SK-N-SH (cell line): ENCODE results near the gene LRRC49. TPM values are rescaled to one million over a fixed set of nuclear protein-coding genes. Genes with fewer than 3 reads are reported as not detected.

ENCODE experiments used
- CHD2 ChIP-seq: fragments of 150-350 bp; IDR thresholded peaks from 2 replicates; pipeline ENCODE4 v1.6.1; 2018; ENCODE audit warnings: low read length; ENCODE audit not compliant: partially characterized antibody
- ELF1 ChIP-seq: IDR thresholded peaks from 2 replicates; pipeline ENCODE4 v1.4.0; 2012
- EP300 ChIP-seq, 2 experiments: IDR thresholded peaks; 2 replicates each; pipeline versions ENCODE4 v1.4.0 to v1.6.1; 2012; ENCODE audit warnings: borderline replicate concordance in 1 of 2, low read depth in 1 of 2, low read length in 1 of 2
- FOXJ3 ChIP-seq: sonication (generic); formaldehyde crosslinking; IDR thresholded peaks from 2 replicates; pipeline ENCODE4 v1.5.1; 2020; ENCODE audit warnings: mild to moderate bottlenecking, missing genetic modification reagents
- FOXM1 ChIP-seq: IDR thresholded peaks from 2 replicates; pipeline ENCODE4 v1.4.0; 2012; ENCODE audit warnings: low read depth, mild to moderate bottlenecking
- IRF3 ChIP-seq: fragments of 150-350 bp; IDR thresholded peaks from 2 replicates; pipeline ENCODE4 v1.6.1; 2016; ENCODE audit warnings: mild to moderate bottlenecking, low read depth, low read length
- JUND ChIP-seq: IDR thresholded peaks from 2 replicates; pipeline ENCODE4 v1.4.0; 2012
- MAX ChIP-seq: IDR thresholded peaks from 2 replicates; pipeline ENCODE4 v1.4.0; 2012; ENCODE audit warnings: low read depth
- MXI1 ChIP-seq: IDR thresholded peaks from 2 replicates; pipeline ENCODE4 v1.6.1; 2012; ENCODE audit warnings: mild to moderate bottlenecking, low read depth, low read length, improper control_type of control experiment
- NFIC ChIP-seq: IDR thresholded peaks from 2 replicates; pipeline ENCODE4 v1.4.0; 2012; ENCODE audit warnings: borderline replicate concordance
- POLR2AphosphoS5 ChIP-seq: IDR thresholded peaks from 2 replicates; pipeline ENCODE4 v1.6.1; 2012; ENCODE audit warnings: low read depth, low read length
- REST ChIP-seq: IDR thresholded peaks from 2 replicates; pipeline ENCODE4 v1.6.1; 2012; ENCODE audit warnings: mild to moderate bottlenecking, low read depth, low read length, moderate library complexity
- SIN3A ChIP-seq: IDR thresholded peaks from 2 replicates; pipeline ENCODE4 v1.6.1; 2012; ENCODE audit warnings: low read depth, mild to moderate bottlenecking, low read length, moderate library complexity, borderline replicate concordance
- SMC3 ChIP-seq: IDR thresholded peaks from 2 replicates; pipeline ENCODE4 v1.6.1; 2012; ENCODE audit warnings: low read depth, low read length, improper control_type of control experiment
- USF2 ChIP-seq: fragments of 150-350 bp; IDR thresholded peaks from 2 replicates; pipeline ENCODE4 v1.6.1; 2017; ENCODE audit warnings: antibody characterized with exemption, low read length, low read depth, borderline replicate concordance
- ZBTB33 ChIP-seq: IDR thresholded peaks from 2 replicates; pipeline ENCODE4 v1.4.0; 2012; ENCODE audit warnings: low read depth, borderline replicate concordance
- polyA plus RNA-seq, 3 experiments: library from polyadenylated mRNA; depleted of rRNA; stranded (reverse); fragments of >200 nt; gene quantifications; 2 replicates each; pipeline ENCODE4 v1.2.3, GENCODE V29; 2012

LRRC49 gene
- polyA plus RNA-seq, 1 of the 3 experiments (the other 2 are of a cell fraction), result 7.2 TPM

- TF ChIP-seq POLR2AphosphoS5 (no peak), MXI1 (no peak), FOXM1 (no peak), USF2 (no peak), ELF1 (no peak), JUND (0 out of 2 replicates have a peak, but pooled peaks have one; percentile 31), CHD2 (no peak), SIN3A (no peak), IRF3 (no peak), REST (no peak), MAX (peak; percentile 79), EP300 (IDR thresholded peaks at IDR 0.05; ENCODE audit: borderline replicate concordance in 1 of 2, low read depth in 1 of 2, low read length in 1 of 2) (peak in 1 of 2 experiments; percentile 42; a peak in 1 of 4 replicates), FOXJ3 (CRISPR knock-in tag) (no peak), SMC3 (no peak), ZBTB33 (no peak), NFIC (0 out of 2 replicates have a peak, but pooled peaks have one; percentile 16)
- TF ChIP-seq, all 33 proteins: peak for 8
Observed at GRCh38 chr15:71052356-71052755, 159.7 kb downstream of the LRRC49 start (continued).
